ENCODE measurements around the gene IL1RAPL1.

DNA sequence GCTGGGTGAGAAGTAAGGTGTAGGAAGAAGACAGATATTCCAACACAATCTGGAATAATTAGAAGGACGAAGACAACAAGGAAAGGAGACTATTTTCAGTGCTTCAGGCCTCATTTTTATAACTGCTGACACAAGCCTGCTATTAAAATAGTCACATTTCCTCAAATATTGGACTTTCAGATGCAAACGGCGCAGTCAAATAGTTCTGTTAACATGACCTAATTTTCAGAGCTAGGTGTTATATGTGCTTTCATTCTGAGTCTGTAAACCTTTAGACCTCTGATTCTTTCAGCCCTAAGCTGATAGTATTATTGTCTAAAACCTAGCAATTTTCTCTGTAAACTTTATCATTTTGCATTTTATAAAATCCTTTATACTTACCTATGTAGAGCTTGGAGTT is 261.5 kb downstream of the IL1RAPL1 start:
- TF ChIP-seq, protein P1, sequence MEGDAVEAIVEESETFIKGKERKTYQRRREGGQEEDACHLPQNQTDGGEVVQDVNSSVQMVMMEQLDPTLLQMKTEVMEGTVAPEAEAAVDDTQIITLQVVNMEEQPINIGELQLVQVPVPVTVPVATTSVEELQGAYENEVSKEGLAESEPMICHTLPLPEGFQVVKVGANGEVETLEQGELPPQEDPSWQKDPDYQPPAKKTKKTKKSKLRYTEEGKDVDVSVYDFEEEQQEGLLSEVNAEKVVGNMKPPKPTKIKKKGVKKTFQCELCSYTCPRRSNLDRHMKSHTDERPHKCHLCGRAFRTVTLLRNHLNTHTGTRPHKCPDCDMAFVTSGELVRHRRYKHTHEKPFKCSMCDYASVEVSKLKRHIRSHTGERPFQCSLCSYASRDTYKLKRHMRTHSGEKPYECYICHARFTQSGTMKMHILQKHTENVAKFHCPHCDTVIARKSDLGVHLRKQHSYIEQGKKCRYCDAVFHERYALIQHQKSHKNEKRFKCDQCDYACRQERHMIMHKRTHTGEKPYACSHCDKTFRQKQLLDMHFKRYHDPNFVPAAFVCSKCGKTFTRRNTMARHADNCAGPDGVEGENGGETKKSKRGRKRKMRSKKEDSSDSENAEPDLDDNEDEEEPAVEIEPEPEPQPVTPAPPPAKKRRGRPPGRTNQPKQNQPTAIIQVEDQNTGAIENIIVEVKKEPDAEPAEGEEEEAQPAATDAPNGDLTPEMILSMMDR (IDR thresholded peaks at IDR 0.05; ENCODE audit: low read depth, low read length) = no peak
- no peak for TF ChIP-seq POLR2A (IDR thresholded peaks at IDR 0.05; ENCODE audit: extremely low read depth, insufficient read length)

Measured in NB4 (cell line).